ENCODE results near the gene CDK5R2.

DNA sequence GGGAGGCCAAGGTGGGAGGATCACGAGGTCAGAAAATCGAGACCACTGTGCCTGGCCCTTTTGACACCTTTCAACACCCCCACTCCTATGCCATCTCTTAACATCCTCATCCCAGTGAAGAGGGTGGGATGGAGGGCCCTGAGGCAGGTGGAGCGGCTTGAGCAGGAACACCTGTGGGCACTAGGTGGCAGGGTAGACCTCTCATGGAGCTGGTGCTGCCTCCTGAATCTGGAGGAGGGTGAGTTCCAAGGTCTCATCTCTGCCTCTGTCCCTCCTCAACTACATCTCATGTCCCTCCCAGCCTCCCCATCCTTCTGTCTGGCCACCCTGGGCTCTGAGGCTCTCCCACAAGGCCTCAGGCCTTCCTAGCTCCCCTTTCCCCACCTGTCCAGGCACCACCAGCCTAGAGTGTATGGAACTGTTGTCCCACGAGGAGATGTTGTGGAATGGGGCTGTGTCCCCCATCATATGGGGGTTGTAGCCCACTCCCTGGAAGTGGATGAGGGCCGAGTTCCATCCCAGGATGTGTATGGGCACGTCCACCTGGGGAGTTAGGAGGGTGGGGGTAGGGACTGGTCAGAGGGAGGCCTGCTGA lies 50.8 kb downstream of the CDK5R2 start:
- 0 out of 3 replicates have a peak, but pooled peaks have one; percentile 28 for TF ChIP-seq SMC3 (IDR thresholded peaks at IDR 0.05)
- TF ChIP-seq SREBF2 (IDR thresholded peaks at IDR 0.05): no peak
- TF ChIP-seq, protein P1, sequence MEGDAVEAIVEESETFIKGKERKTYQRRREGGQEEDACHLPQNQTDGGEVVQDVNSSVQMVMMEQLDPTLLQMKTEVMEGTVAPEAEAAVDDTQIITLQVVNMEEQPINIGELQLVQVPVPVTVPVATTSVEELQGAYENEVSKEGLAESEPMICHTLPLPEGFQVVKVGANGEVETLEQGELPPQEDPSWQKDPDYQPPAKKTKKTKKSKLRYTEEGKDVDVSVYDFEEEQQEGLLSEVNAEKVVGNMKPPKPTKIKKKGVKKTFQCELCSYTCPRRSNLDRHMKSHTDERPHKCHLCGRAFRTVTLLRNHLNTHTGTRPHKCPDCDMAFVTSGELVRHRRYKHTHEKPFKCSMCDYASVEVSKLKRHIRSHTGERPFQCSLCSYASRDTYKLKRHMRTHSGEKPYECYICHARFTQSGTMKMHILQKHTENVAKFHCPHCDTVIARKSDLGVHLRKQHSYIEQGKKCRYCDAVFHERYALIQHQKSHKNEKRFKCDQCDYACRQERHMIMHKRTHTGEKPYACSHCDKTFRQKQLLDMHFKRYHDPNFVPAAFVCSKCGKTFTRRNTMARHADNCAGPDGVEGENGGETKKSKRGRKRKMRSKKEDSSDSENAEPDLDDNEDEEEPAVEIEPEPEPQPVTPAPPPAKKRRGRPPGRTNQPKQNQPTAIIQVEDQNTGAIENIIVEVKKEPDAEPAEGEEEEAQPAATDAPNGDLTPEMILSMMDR (IDR thresholded peaks at IDR 0.05): peak; percentile 38; the same call in 2 of the 3 replicates
- no peak for TF ChIP-seq POLR2A (IDR thresholded peaks at IDR 0.05; ENCODE audit: low read length)
- TF ChIP-seq, protein P2, sequence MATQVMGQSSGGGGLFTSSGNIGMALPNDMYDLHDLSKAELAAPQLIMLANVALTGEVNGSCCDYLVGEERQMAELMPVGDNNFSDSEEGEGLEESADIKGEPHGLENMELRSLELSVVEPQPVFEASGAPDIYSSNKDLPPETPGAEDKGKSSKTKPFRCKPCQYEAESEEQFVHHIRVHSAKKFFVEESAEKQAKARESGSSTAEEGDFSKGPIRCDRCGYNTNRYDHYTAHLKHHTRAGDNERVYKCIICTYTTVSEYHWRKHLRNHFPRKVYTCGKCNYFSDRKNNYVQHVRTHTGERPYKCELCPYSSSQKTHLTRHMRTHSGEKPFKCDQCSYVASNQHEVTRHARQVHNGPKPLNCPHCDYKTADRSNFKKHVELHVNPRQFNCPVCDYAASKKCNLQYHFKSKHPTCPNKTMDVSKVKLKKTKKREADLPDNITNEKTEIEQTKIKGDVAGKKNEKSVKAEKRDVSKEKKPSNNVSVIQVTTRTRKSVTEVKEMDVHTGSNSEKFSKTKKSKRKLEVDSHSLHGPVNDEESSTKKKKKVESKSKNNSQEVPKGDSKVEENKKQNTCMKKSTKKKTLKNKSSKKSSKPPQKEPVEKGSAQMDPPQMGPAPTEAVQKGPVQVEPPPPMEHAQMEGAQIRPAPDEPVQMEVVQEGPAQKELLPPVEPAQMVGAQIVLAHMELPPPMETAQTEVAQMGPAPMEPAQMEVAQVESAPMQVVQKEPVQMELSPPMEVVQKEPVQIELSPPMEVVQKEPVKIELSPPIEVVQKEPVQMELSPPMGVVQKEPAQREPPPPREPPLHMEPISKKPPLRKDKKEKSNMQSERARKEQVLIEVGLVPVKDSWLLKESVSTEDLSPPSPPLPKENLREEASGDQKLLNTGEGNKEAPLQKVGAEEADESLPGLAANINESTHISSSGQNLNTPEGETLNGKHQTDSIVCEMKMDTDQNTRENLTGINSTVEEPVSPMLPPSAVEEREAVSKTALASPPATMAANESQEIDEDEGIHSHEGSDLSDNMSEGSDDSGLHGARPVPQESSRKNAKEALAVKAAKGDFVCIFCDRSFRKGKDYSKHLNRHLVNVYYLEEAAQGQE (IDR thresholded peaks at IDR 0.05): no peak
- TF ChIP-seq, protein P3, sequence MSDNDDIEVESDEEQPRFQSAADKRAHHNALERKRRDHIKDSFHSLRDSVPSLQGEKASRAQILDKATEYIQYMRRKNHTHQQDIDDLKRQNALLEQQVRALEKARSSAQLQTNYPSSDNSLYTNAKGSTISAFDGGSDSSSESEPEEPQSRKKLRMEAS (IDR thresholded peaks at IDR 0.05): no peak
- TF ChIP-seq FOSL2 (IDR thresholded peaks at IDR 0.05): no peak
- no peak for TF ChIP-seq FOSL2 (CRISPR knock-in tag; IDR thresholded peaks at IDR 0.05)
- TF ChIP-seq, protein P4, sequence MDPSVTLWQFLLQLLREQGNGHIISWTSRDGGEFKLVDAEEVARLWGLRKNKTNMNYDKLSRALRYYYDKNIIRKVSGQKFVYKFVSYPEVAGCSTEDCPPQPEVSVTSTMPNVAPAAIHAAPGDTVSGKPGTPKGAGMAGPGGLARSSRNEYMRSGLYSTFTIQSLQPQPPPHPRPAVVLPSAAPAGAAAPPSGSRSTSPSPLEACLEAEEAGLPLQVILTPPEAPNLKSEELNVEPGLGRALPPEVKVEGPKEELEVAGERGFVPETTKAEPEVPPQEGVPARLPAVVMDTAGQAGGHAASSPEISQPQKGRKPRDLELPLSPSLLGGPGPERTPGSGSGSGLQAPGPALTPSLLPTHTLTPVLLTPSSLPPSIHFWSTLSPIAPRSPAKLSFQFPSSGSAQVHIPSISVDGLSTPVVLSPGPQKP (IDR thresholded peaks at IDR 0.05; ENCODE audit: low read depth, low read length): no peak
- TF ChIP-seq EP300 (IDR thresholded peaks at IDR 0.05): no peak
- no peak for TF ChIP-seq CHD2 (IDR thresholded peaks at IDR 0.05; ENCODE audit: low read length, partially characterized antibody)
- no peak for TF ChIP-seq MAZ (IDR thresholded peaks at IDR 0.05; ENCODE audit: borderline replicate concordance, low read depth, low read length)

Data from A549 (cell line).